Upper lobe of left lung (tissue), 4 donors: ENCODE results near the gene BRINP2.

Source experiments
- CTCF ChIP-seq, 6 experiments: fragments of 450-650 bp in 4 of 6; fragments of 200-600 bp in 2 of 6; sonication (generic) in 2 of 6; IDR thresholded peaks; one replicate each; pipeline ENCODE4 v1.5.1; 2016 to 2019; ENCODE audit warnings: antibody characterized with exemption in 6 of 6
- EP300 ChIP-seq, 4 donors: sonication (generic); formaldehyde crosslinking; IDR thresholded peaks; one replicate each; pipeline ENCODE4 v1.5.1; 2017; ENCODE audit warnings: antibody characterized with exemption in 4 of 4, control low read depth in 2 of 4
- POLR2A ChIP-seq, 4 donors: fragments of 450-650 bp; IDR thresholded peaks; one replicate each; pipeline ENCODE4 v1.5.1; 2016 to 2017; ENCODE audit warnings: antibody characterized with exemption in 4 of 4, mild to moderate bottlenecking in 2 of 4
- POLR2AphosphoS5 ChIP-seq, 2 donors: sonication (generic); formaldehyde crosslinking; IDR thresholded peaks; one replicate each; pipeline ENCODE4 v1.5.1; 2017; ENCODE audit warnings: antibody characterized with exemption in 2 of 2

- no peak for TF ChIP-seq POLR2AphosphoS5 (IDR thresholded peaks at IDR 0.05)
- no peak for TF ChIP-seq POLR2A (IDR thresholded peaks at IDR 0.05)
- TF ChIP-seq EP300 (IDR thresholded peaks at IDR 0.05), result no peak
- TF ChIP-seq CTCF (IDR thresholded peaks at IDR 0.05), result no peak
Measured at GRCh38 chr1:177329871-177330270, 159.1 kb downstream of the BRINP2 start.
